Stimulated activated CD8-positive, alpha-beta memory T cell treated with anti-CD3 and anti-CD28 coated beads, Interleukin-12 subunit alpha, Interleukin-12 subunit beta, amount 100 ng/mL, for 24 hours (primary cell): ENCODE measurements around the gene MFSD8.
"Not testable (repeated sequence)": the region's sequence is repeated elsewhere in the genome, so short reads cannot be mapped to it uniquely, and the experiment has no call there.

Experiments
- DNase-seq: peaks from one replicate; pipeline ENCODE4 v3.0.0-alpha.2; 2020; ENCODE audit errors: extremely low read depth

The MFSD8 gene, protein sequence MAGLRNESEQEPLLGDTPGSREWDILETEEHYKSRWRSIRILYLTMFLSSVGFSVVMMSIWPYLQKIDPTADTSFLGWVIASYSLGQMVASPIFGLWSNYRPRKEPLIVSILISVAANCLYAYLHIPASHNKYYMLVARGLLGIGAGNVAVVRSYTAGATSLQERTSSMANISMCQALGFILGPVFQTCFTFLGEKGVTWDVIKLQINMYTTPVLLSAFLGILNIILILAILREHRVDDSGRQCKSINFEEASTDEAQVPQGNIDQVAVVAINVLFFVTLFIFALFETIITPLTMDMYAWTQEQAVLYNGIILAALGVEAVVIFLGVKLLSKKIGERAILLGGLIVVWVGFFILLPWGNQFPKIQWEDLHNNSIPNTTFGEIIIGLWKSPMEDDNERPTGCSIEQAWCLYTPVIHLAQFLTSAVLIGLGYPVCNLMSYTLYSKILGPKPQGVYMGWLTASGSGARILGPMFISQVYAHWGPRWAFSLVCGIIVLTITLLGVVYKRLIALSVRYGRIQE

DNA sequence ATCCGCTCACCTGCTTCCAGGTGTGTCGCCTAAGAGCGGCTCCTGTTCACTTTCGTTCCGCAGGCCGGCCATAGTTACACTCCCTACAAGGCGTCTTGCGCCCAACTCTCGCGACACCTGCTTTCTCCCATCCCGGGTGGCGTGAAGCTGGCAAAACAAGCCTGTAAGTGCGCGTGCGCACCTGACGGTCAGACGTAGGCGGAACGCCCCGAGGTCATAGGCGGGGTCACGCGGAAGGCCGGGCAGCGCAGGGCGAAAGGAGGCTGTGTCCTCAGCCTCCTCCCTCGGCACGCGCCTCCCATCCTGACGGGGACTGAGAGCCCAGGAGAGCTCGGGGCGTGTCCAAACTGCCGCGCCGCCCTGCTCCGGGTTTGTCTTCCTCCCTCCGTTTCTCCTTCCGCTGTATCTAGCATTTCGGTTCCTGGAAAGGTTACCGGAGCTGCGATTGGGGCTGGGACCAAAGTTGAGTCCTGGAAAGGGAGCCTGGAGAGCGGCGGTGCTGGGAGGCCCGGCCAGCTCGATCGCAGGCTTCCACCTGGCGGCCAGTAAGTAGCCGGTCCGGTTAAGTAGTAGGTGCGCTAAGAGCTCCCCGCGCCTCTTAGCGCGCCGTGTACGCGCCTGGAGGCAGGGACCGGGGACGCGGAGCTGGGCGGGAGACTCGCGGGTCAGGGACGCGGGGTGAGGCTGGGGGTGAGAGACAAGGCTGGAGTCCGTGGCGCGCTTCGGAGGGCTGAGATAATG is at the start of gene MFSD8, which contains the start of gene ABHD18:
MFSD8 (minus strand) TSS at position 112 of the 741 bp plus-strand sequence; CDS start at position 72, 40 bp downstream.
ABHD18 (plus strand) TSS at position 345 of the 741 bp plus-strand sequence. CDS start 17,550 bp downstream, outside the sequence.
- DNase-seq, result peak; percentile 99

DNA sequence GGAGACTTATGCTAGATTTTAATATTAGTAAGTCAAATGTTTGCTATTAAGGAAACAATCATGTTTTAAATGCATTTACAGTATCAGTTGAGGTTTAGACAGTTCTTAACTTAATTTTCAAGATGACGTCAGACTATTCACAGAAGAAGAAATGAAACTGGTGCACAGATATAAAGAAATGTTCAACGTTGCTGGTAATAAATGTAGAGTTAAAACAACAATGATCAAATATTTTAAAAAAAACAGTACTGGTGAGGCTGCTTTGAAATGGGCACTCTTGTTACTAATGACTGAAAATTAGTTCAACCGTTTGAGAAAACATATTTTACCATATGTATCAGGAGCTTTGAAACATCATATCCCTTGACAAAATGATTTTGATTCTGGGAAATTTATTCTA is 44.5 kb upstream of the MFSD8 start:
- DNase-seq, result no peak

DNA sequence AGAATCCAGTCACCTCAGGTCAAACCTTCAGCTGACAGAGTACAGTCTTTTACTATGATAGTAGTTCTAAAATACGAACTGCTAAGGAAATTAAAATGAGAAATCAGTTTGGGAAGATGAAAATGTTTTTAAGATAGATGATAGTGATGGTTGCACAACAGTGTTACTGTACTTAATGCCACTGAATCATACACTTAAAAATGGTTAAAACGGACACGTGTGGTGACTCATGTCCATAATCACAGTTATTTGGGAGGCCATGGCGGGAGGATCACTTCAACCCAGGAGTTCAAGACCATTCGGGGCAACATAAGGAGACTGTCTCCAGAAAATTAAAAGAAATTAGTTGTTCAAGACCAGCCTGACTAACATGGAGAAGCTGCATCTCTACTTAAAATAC is 41.6 kb upstream of the MFSD8 start:
- DNase-seq, result no peak

DNA sequence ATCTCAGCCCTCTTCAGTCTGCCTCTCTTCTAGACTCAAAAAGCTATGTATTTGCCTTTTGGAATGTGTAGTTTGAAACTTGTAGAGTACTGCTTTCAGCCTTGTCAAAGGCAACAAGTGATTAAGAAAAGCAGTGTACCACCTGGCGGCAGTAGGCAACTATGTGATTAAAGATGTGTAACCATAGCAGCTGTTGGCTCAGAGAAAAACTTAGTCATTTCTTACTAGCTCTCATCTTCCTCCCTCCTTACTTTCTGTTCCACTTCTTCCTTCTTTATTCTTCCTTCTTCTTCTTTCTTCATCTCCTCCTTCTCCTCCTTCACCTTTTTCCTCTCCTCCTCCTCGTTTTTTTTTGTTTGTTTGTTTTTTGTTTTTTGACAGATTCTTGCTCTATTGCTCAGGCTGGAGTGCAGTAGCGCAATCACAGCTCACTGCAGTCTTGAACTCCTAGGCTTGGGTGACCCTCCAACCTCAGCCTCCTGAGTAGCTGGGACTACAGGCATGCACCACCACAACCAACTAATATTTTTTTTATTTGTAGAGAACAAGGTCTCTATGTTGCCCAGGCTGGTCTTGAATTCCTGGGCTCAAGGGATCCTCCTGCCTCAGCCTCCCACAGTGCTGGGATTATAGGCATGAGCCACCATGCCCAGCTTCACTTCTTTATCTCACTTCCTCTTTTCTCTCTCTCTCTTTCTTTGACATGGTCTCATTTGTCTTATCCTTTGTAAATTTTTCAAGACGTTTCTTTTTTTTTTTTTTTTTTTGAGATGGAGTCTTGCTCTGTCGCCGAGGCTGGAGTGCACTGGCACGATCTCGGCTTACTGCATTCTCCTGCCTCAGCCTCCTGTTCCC is 32.8 kb upstream of the MFSD8 start:
- DNase-seq, result no peak

DNA sequence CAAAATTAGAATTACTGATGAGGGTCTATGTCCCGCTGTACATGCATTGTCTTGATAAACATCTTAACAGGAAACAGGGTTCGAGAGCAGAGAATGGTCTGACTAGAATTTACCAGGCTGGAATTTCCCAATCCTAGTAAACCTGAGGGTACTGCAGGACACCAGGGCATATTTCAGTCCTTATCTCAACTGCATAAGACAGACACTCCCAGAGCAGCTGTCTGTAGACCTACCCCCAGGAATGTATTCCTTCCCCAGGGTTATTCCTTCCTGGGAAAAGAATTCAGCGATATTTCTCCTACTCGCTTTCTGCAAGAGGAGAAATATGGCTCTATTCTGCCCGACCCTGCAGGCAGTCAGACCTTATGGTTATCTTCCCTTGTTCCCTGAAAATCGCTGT is 31.5 kb upstream of the MFSD8 start:
- not testable (repeated sequence) for DNase-seq

DNA sequence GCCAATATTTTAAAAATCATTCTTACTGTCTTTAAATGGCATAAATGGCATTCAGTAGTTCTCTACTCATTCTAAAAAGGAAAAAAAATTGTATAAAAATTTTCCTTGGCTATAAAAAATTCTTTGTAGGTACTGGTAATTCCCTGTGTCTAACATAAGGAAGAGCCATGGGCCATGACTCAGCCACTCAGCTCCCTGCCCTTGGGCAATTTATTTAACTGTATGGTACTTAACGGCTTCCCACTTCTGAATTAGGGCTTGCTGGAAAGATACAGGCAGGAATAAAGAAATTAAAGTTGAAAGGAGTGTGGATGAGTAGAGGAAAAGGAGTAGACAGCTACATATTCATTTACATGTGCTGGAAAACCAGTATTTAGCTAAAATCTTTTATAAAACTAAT is 30.8 kb upstream of the MFSD8 start:
- DNase-seq, result no peak

DNA sequence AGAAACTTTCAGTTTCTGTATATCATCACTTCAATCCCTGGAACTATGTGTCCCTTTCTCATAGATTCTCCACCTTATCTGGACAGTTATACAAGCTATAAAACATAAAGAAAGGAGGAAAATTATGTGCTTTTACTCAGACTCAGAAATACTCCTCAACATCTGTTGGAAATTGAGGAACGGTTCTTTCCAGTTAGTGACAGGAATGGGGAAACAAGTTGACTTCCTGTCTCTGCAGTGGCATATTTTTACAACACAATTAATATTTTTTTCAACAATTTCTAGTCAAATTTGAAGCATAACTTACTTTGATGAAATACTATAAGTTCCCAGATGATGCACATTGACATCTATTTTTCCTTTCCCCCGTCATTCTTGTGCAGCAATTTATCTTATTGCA is 28.2 kb upstream of the MFSD8 start:
- no peak for DNase-seq

DNA sequence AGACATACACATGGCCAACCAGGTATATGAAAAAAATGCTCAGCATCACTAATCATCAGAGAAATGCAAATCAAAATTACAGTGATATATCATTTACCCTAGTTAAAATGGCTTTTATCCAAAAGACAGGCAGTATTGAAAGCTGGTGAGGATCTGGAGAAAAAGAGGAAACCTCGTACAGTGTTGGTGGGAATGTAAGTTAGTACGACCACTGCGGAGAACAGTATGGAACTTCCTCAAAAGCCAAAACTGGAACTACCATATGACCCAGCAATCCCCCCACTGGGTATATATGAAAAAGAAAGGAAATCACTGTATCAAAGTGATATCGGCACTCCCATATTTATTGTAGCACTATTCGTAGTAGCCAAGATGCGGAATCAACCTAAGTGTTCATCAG is 23.7 kb upstream of the MFSD8 start:
- DNase-seq, result no peak

DNA sequence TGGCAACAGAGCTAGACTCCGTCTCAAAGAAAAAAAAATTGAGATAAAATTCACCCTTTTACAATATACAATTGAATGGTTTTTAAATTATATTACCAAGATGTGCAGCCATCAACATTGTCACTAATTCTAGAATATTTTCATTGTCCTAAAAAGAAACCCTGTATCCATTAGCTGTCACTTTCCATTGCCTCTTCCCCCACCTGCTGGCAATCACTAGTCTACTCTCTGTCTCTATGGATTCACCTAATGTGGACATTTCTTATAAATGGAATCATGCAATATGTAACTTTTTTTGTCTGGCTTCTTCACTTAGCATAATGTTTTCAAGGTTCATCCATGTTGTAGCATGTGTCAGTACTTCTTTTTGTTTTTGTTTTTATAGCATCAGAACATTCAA is 21.0 kb upstream of the MFSD8 start:
- no peak for DNase-seq

DNA sequence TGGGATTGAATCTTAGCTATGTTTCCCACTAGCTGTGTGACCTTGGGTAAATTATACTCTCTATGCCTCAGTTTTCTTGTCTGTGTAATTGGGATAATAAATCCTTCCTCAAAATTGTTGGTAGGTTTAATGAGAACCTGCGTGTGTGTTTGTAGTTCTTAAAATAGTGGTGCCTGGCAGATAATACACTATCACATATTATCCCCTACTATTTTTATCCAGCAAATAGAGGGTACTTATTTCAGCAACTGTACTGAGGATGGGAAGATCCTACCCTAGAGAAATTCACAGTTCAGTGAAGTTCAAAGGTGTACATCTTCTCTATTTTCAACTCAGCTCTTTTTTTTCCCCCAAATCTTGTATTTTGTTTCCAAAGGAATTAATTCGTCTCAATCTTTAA is 17.5 kb upstream of the MFSD8 start:
- no peak for DNase-seq

DNA sequence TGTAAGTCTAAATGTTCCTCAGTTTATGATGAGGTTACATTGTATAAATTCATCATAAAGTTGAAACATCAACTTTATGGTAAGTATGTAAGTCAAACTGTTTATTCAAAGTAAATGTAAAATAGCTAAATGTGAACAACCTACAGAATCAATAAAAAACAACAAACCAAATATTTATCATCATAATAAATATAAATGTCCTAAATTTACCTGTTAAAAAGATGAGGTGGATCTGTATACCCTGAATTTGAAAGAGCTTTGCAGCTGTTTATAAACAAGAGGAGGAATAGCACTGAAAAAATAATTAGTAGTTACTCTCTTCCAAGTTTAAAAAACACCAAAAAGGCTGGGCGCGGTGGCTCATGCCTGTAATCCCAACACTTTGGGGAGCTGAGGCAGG is 14.0 kb upstream of the MFSD8 start:
- DNase-seq, result no peak

DNA sequence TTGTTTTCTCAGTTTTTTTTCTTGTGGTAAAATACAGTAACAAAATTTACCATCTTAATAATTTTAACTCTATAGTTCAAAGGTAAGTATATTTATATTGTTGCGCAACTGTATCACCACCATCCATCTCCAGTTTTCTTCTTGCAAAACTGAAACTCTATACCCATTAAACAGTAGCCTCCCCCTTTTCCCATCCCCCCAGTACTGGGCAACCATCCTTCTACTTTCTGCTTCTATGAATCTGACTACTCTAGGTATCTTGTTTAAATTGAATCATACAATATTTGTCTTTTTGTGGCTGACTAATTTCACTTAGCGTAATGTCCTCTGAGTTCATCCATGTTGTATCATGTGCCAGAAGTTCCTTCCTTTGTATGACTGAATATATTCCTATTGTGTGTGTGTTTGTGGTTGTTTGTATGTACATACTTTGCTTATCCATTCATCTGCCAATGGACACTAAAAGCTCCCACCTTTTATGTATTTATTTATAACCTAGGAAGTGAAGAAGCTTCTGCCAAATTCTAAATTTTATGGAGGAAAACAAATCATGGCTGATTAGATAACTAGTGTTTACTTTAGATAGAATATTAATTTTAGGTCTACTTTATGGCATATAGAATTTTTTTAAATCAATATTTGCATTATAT is 10.3 kb upstream of the MFSD8 start:
- DNase-seq, result no peak

DNA sequence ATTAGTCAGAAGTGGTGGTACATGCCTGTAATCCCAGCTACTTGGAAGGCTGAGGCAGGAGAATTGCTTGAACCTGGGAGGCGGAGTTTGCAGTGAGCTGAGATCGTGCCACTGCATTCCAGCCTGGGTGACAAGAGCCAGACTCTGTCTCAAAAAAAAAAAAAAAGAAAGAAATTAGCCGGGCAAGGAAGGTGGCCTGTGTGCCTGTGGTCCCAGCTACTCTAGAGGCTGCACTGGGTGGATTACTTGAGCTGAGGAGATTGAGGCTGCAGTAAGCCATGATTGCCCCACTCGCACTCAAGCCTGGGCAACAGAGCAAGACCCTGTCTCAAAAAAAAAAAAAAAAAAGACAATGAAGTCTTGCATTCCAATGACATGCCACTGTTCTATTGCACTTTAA is 6.0 kb upstream of the MFSD8 start:
- not testable (repeated sequence) for DNase-seq

DNA sequence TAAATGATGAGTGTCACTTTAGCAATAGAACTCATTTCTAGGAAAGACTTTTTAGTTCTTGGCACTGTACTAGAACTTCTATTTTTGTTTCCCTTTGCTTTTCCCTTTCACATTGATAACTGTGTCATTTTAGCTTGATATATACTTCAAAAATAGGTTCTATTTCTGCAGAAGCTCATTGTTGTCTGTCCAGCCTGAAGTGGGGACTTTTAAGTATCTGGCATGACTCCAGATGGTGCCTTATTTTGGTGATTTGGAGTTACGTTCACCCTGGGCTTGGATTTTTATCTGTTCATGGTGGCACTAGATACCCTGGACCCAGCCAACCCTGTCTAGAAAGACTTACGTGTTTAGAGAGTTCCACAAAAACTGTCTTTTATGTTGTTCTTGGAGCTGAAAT is 3.6 kb upstream of the MFSD8 start:
- no peak for DNase-seq

DNA sequence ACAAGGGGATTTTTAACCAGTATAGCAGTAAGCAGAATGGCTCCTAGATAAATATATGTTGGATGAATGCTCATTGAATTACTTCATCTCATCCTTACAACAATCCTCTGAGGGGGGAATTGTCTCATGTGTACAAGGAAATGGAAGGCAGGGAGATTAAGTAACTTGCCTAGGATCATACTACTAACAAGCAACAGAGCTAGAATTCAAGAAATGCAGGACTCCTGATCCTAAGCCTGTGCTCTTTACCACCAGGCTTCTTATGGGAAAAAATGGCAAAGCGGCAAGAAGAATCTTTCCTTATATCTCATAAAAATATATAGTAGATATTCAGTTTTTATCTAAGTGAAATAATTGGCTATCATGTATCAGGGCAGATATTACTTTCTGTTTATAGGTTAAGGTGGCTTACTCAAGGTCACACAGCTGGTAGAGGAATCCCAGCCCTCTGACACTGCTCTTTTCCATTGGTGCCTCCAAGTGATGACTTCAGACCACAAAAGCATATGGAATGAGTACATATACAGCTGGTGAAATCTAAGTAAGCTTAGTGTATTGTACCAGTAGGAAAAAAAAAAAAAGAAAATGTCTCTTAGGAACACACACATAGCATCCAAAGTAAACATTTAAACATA is 2.3 kb upstream of the MFSD8 start:
- DNase-seq, result no peak

DNA sequence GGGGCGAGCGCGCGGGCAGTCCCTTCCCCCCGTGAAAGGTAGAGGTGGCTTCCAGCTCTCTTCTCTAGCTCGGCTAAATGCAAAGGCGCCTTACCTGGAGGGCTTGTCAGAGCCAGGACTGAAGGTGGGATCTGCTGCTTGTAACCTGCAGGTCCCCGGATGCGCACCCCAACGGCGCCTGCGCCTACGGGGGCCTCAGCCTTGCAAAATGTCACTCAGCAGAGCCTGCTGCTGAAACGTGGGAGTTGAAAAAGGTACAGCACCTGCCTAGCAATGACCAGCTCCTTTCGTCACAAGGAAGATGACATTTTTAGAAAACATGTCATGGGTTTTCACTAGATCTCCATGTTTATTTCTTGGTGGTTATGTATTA is 816 bp upstream of the MFSD8 start:
- DNase-seq, result peak; percentile 14

DNA sequence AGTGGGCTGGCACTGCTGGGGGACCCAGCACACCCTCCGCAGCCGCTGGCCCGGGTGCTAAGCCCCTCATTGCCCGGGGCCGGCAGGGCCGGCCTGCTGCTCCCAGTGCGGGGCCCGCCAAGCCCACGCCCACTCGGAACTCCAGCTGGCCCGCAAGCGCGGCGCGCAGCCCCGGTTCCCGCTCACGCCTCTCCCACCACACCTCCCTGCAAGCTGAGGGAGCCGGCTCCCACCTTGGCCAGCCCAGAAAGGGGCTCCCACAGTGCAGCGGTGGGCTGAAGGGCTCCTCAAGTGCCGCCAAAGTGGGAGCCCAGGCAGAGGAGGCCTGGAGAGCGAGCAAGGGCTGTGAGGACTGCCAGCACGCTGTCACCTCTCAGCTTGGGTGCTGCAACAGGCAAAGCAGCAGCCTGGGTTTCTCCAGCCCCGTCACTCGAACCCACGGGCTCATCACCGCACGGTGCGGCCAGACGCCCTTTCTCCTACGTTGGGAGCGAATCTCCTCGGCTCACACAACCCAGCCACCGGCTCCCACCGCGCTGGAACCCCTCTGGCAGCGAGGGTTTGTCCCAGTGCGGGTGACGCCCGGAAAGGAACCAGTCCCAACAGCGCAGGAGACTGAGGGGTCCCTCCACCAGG is 429 bp downstream of the MFSD8 start:
- DNase-seq, result peak; percentile 9

DNA sequence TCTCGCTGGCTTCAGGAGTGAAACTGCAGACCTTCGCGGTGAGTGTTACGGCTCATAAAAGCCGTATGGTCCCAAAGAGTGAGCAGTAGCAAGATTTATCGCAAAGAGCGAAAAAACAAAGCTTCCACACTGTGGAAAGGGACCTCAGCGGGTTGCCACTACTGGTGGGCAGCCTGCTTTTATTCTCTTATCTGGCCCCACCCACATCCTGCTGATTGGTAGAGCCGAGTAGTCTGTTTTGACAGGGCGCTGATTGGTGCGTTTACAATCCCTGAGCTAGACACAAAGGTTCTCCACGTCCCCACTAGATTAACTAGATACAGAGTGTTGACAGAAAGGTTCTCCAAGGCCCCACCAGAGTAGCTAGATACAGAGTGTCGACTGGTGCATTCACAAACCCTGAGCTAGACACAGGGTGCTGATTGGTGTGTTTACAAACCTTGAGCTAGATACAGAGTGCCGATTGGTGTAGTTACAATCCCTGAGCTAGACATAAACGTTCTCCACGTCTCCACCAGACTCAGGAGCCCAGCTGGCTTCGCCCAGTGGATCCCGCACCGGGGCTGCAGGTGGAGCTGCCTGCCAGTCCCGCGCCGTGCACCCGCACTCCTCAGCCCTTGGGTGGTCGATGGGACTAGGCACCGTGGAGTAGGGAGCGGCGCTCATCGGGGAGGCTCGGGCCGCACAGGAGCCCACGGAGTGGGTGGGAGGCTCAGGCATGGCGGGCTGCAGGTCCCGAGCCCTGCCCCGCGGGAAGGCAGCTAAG is 1.2 kb downstream of the MFSD8 start:
- not testable (repeated sequence) for DNase-seq

DNA sequence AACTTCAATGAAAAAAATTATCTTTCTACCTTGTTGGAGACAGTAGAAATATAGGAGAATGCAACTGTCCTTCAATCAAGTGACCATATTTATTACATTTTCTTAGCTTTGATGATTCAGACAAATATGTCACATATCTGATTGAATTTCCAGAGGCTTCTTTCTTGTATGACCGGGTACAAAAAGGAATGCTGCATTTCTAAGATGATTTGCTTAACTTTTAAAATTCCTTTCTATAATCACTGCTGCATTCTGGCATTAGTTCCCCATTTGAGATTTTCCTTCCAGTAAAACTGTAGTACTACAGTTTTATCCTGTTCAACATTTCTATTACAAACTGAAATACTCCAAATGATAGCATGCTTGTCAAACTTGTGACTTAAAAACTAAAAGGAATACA is 5.2 kb downstream of the MFSD8 start:
- no peak for DNase-seq

DNA sequence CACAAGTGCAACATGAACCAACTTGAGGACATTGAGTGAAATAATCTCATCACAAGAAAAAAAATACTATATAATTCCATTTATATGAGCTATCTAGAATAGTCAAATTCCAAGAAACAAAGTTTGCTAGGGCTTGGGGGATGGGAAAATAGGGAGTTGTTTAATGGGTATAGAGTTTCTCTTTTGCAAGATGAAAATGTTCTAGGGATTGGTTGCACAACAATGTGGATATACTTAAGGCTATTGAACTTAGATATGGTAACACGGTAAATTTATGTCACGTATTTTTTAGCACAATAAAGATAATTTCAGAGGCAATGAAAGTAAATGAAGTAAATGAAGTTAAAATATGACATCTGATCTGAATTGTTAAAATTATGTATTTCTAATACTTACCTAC is 7.9 kb downstream of the MFSD8 start:
- DNase-seq, result no peak
